ENCODE data around the gene CHD9. TPM values are rescaled to one million over a fixed set of nuclear protein-coding genes. Genes with fewer than 3 reads are reported as not detected.

Gene CHD9
- total and polyA plus RNA-seq, 9 of the 15 experiments (the other 6 are each of a cell fraction or from before 2014, with no cell fraction given) = 29.0 to 69.3 (median 40.6) TPM

GRCh38 chr16:53262645-53263044 is 207.9 kb downstream of the CHD9 start:
- Histone ChIP-seq H3K27me3 (ENCODE audit: control insufficient read depth in 2 of 2, insufficient read depth in 2 of 2, low read length in 2 of 2) (no peaks in the 10 kb centered on the region), H3K4me2 (ENCODE audit: insufficient read depth, low read length) (no peak overlapping the region), H2AFZ (ENCODE audit: low read depth, low read length) (no peak overlapping the region), H3K27ac (ENCODE audit: extremely low read depth, low read depth, low read length) (no peak overlapping the region), H3K9ac (ENCODE audit: insufficient read depth in 1 of 2, low read depth in 2 of 2, low read length in 2 of 2) (no peak overlapping the region), H3K4me3 (no peak overlapping the region), H3K4me1 (replicated peaks in 1 of 2; ENCODE audit: control insufficient read depth in 2 of 2, insufficient read depth in 2 of 2, low read length in 2 of 2) (no peaks in the 10 kb centered on the region), H4K20me1 (replicated peaks; ENCODE audit: control insufficient read depth, insufficient read depth, low read length) (no peaks in the 10 kb centered on the region), H3K9me1 (ENCODE audit: control insufficient read depth, insufficient read depth, low read length) (no peaks in the 10 kb centered on the region), H3K36me3 (ENCODE audit: control insufficient read depth, insufficient read depth, low read length) (peaks cover 86% of the 10 kb centered on the region), H3K79me2 (ENCODE audit: control insufficient read depth, insufficient read depth, low read length) (no peaks in the 10 kb centered on the region), H3K9me3 (replicated peaks; ENCODE audit: control insufficient read depth, insufficient read depth, low read depth, low read length) (no peaks in the 10 kb centered on the region)
- ChIA-PET POLR2A (no interaction called here), CTCF (ENCODE audit: low intra/inter-chr PET ratio) (no interaction called here)
- FAIRE-seq = no peak
- 95% methylated on average over 2 of the region's 2 CpGs for WGBS (ENCODE audit: insufficient coverage, low coverage, missing lambda C conversion rate)
- intact Hi-C loops (cut with micrococcal nuclease) (no loop called here), in situ Hi-C loops (cut with MboI) (no loop called here)
- no TSS peak for BruUV-seq (replicated peaks)
- no peak for ATAC-seq
- TF ChIP-seq KHSRP (IDR thresholded peaks at IDR 0.05) (no peak), FOXK1 (CRISPR knock-in tag; IDR thresholded peaks at IDR 0.05; ENCODE audit: borderline replicate concordance) (no peak), ZNF274 (IDR thresholded peaks at IDR 0.05; ENCODE audit: borderline replicate concordance, low read depth, low read length) (no peak)
- DNase-seq (ENCODE audit: extremely low read depth in 1 of 4, low spot score in 3 of 4) = no peak

DNA sequence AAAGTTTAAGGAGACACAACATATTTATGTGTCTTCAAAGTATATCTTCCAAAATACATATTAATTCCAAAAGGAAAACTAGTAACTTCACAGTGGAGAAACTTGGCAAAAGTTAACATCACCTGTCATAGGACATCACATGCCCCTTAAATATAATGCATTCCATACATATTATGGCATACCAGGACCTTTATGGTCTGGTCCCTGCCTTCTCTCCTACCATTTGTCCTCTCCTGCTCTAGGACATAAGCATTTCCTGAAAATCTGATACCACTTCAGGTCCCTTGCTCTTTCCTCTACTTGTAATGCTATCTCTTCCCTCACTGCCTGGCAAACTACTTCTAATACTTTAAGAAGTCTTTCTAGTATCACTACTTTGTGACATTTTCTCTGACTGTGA is 211.4 kb downstream of the CHD9 start:
- no peaks in the 10 kb centered on the region for H3K27me3 ChIP-seq (ENCODE audit: control insufficient read depth in 2 of 2, insufficient read depth in 2 of 2, low read length in 2 of 2)
- peaks cover 87% of the 10 kb centered on the region for H3K36me3 ChIP-seq (ENCODE audit: control insufficient read depth, insufficient read depth, low read length)
- H3K79me2 ChIP-seq (ENCODE audit: control insufficient read depth, insufficient read depth, low read length) = no peaks in the 10 kb centered on the region
- DNase-seq (ENCODE audit: extremely low read depth in 1 of 4, low spot score in 3 of 4) (no peak), FAIRE-seq (no peak), ATAC-seq (no peak)
- no peak overlapping the region for H2AFZ ChIP-seq (ENCODE audit: low read depth, low read length)
- H3K27ac ChIP-seq (ENCODE audit: extremely low read depth, low read depth, low read length) = no peak overlapping the region
- no peaks in the 10 kb centered on the region for H4K20me1 ChIP-seq (replicated peaks; ENCODE audit: control insufficient read depth, insufficient read depth, low read length)
- H3K9me3 ChIP-seq (replicated peaks; ENCODE audit: control insufficient read depth, insufficient read depth, low read depth, low read length) = no peaks in the 10 kb centered on the region
- in situ Hi-C loops (cut with MboI) = no loop called here
- no peak overlapping the region for H3K9ac ChIP-seq (ENCODE audit: insufficient read depth in 1 of 2, low read depth in 2 of 2, low read length in 2 of 2)
- POLR2A ChIA-PET = no interaction called here
- H3K9me1 ChIP-seq (ENCODE audit: control insufficient read depth, insufficient read depth, low read length) = no peaks in the 10 kb centered on the region
- no peak overlapping the region for H3K4me3 ChIP-seq
- H3K4me2 ChIP-seq (ENCODE audit: insufficient read depth, low read length) = no peak overlapping the region
- no peaks in the 10 kb centered on the region for H3K4me1 ChIP-seq (replicated peaks in 1 of 2; ENCODE audit: control insufficient read depth in 2 of 2, insufficient read depth in 2 of 2, low read length in 2 of 2)
- CTCF ChIA-PET (ENCODE audit: low intra/inter-chr PET ratio) = no interaction called here
- no TSS peak for BruUV-seq (replicated peaks)
- intact Hi-C loops (cut with micrococcal nuclease) = no loop called here
- TF ChIP-seq HNRNPUL1 (IDR thresholded peaks at IDR 0.05; ENCODE audit: low read length) (no peak), PPARD (CRISPR knock-in tag; IDR thresholded peaks at IDR 0.05) (no peak), ZNF583 (CRISPR knock-in tag; IDR thresholded peaks at IDR 0.05) (no peak), BRCA1 (IDR thresholded peaks at IDR 0.05) (no peak), BRCA1 (CRISPR knock-in tag; IDR thresholded peaks at IDR 0.05) (no peak), ZC3H8 (IDR thresholded peaks at IDR 0.05) (no peak), PTRF (tag; IDR thresholded peaks at IDR 0.05) (no peak), MCM2 (IDR thresholded peaks at IDR 0.05; ENCODE audit: low read depth) (no peak), KLF16 (IDR thresholded peaks at IDR 0.05) (no peak), RNF2 (IDR thresholded peaks at IDR 0.05) (no peak)
- TF ChIP-seq, protein P1, sequence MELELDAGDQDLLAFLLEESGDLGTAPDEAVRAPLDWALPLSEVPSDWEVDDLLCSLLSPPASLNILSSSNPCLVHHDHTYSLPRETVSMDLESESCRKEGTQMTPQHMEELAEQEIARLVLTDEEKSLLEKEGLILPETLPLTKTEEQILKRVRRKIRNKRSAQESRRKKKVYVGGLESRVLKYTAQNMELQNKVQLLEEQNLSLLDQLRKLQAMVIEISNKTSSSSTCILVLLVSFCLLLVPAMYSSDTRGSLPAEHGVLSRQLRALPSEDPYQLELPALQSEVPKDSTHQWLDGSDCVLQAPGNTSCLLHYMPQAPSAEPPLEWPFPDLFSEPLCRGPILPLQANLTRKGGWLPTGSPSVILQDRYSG (tag; conservative IDR thresholded peaks at IDR 0.05; ENCODE audit: low read depth) = no peak
